Upper lobe of left lung (tissue), 4 donors: ENCODE measurements around the gene DYSF.

ENCODE experiments used
- EP300 ChIP-seq, 4 donors: sonication (generic); formaldehyde crosslinking; IDR thresholded peaks; one replicate each; pipeline ENCODE4 v1.5.1; 2017; ENCODE audit warnings: antibody characterized with exemption in 4 of 4, control low read depth in 2 of 4
- POLR2AphosphoS5 ChIP-seq, 2 donors: sonication (generic); formaldehyde crosslinking; IDR thresholded peaks; one replicate each; pipeline ENCODE4 v1.5.1; 2017; ENCODE audit warnings: antibody characterized with exemption in 2 of 2

DNA sequence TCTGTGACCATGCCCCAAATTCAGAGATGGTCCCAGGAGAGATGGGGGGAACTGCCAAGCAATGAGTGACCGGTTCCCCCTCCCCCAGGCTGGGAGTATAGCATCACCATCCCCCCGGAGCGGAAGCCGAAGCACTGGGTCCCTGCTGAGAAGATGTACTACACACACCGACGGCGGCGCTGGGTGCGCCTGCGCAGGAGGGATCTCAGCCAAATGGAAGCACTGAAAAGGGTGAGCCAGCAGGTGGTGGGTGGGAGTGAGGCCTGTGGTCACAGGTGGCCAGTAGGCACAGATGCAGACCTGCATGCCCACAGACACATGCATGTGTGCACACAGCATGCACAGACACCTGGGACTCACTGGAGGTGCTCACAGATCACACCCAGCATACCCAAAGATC, 117.2 kb downstream of the DYSF start:
- TF ChIP-seq POLR2AphosphoS5 (IDR thresholded peaks at IDR 0.05) = no peak
- TF ChIP-seq EP300 (IDR thresholded peaks at IDR 0.05) = no peak
